Activated CD8-positive, alpha-beta memory T cell treated with anti-CD3 and anti-CD28 coated beads for 48 hours (primary cell): Measurements from ENCODE around the gene EVPLL.
"Not testable (repeated sequence)": the region's sequence is repeated elsewhere in the genome, so short reads cannot be mapped to it uniquely, and the experiment has no call there.

ENCODE experiments used
- DNase-seq, 3 experiments: peaks; one replicate each; pipeline ENCODE4 v3.0.0-alpha.2; 2020; ENCODE audit warnings: low read depth in 2 of 3, low spot score in 2 of 3

The EVPLL gene

GRCh38 chr17:18377437-18378204 is at the start of gene EVPLL:
EVPLL (plus strand) TSS chr17:18377778; CDS start chr17:18380938, 3,160 bp downstream.
- no peak for DNase-seq

GRCh38 chr17:18328643-18329204 is 48.9 kb upstream of the EVPLL start:
- no peak for DNase-seq

GRCh38 chr17:18331879-18332278 is 45.7 kb upstream of the EVPLL start:
- DNase-seq = no peak

GRCh38 chr17:18332909-18333489 is 44.6 kb upstream of the EVPLL start:
- DNase-seq = no peak

- not testable (repeated sequence) for DNase-seq
Observed at GRCh38 chr17:18338158-18338557, 39.4 kb upstream of the EVPLL start.

- DNase-seq = no peak
Observed at GRCh38 chr17:18339933-18340332, 37.6 kb upstream of the EVPLL start.

GRCh38 chr17:18344021-18344420 is 33.6 kb upstream of the EVPLL start:
- DNase-seq = no peak

GRCh38 chr17:18353541-18353940 is 24.0 kb upstream of the EVPLL start:
- DNase-seq = no peak

GRCh38 chr17:18356624-18357023 is 21.0 kb upstream of the EVPLL start:
- DNase-seq = no peak

- no peak for DNase-seq
Observed at GRCh38 chr17:18360518-18360917, 17.1 kb upstream of the EVPLL start.

GRCh38 chr17:18361837-18362697 is 15.5 kb upstream of the EVPLL start:
- no peak for DNase-seq

- no peak for DNase-seq
Observed at GRCh38 chr17:18362698-18363100, 14.9 kb upstream of the EVPLL start.

- peak; percentile 75 to 87 (median 76) for DNase-seq
Observed at GRCh38 chr17:18363101-18364049, 14.2 kb upstream of the EVPLL start, which contains the start of gene SHMT1. SHMT1 (minus strand) TSS chr17:18363550; CDS start chr17:18355981, 7,569 bp downstream.

- no peak for DNase-seq
Observed at GRCh38 chr17:18364166-18364565, 13.4 kb upstream of the EVPLL start.

GRCh38 chr17:18368946-18369345 is 8.6 kb upstream of the EVPLL start:
- DNase-seq = no peak

- DNase-seq = no peak
Observed at GRCh38 chr17:18370761-18371160, 6.8 kb upstream of the EVPLL start.

- DNase-seq = no peak
Observed at GRCh38 chr17:18371455-18371854, 6.1 kb upstream of the EVPLL start.

GRCh38 chr17:18373181-18373580 is 4.4 kb upstream of the EVPLL start:
- not testable (repeated sequence) for DNase-seq

- DNase-seq = no peak
Observed at GRCh38 chr17:18374216-18374615, 3.4 kb upstream of the EVPLL start.

GRCh38 chr17:18378205-18378505 is 577 bp downstream of the EVPLL start:
- DNase-seq = no peak
